ENCODE results near the gene ZNF792.
"Not testable (repeated sequence)": the region's sequence is repeated elsewhere in the genome, so short reads cannot be mapped to it uniquely, and the experiment has no call there.

The ZNF792 gene

DNA sequence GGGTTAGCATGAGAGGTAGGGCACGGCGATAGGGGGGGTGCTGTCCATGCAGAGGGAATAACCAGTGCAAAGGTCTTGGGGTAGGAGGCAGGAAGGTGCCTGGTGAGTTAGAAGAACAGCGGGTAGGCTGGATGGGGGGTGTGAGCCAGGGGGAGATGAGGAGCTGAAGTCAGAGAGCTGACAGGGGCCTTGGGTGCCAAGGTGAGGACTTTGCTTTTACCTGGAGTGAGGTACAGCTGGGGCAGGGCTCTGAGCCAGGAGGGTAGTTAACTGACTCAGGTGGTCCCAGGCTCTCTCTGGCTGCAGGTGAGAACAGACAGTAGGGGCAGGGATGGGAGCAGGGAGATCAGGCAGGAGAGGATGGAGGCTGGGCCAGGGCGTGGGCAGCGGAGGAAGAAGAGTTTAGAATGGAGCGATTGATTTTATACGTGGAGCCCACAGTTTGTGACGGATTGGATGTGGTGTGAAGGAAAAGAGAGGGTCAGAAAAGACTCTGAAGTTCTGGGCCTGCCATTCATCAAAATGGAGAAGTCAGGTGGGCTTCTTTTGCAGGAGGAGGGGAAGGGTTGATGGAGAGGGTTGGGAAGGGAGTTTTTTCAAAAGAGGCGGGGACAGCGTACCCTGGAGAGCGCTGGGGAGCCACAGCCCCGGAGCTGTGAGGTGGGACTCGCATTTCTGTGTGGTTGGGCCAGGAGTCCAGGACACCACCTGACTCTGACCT, 34.9 kb upstream of the ZNF792 start:
- no peak for DNase-seq

GRCh38 chr19:34998224-34998623, 34.2 kb upstream of the ZNF792 start:
- not testable (repeated sequence) for DNase-seq

- no peak for DNase-seq
Observed at GRCh38 chr19:34997071-34997617, 33.1 kb upstream of the ZNF792 start.

GRCh38 chr19:34995551-34995950, 31.5 kb upstream of the ZNF792 start:
- DNase-seq: no peak

DNA sequence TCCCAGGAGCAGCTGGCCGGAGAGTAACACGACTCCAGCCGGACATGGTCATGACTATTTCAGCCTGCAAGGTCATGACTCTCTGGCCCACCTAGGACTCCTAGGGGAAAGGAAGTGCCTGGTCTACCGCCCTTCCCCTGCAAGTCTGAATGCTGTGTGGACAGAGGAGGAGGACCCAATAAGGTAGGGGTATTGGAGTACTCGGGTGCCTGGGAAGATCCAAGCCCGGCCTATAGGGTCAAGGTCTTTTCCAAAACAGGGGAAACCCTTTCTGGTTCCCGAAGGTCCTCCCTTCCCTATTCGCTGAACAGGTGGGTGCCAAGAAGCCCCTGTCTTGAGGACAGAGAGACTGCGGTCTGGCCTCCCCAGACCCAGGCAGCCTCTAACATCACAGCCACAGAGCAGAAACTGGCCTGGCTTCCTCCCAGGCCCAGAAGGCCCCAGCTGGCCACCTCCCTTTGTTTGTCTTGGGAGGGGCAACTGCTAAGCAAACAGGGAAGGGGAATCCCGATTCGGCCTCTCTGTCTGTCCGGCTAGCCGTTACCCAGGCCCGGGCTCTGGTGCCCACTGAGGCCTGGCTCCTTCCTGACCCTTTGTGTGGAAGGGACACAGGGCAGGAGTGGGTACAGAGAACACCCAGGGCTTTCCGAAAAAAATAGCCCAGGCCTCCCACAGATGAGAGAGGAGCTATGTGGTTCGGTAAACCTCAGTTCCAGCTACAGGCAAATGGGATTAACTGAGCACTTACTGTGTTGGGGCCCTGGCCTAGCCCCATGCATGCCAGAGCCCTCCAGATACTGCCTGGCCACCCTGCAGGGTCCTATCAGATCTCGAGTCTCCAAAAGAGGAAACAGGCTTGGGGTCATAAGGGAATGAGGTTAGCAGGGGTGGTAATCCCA, 30.9 kb upstream of the ZNF792 start:
- no peak for DNase-seq

- DNase-seq: no peak
Observed at GRCh38 chr19:34994286-34994642, 30.2 kb upstream of the ZNF792 start.

- DNase-seq: not testable (repeated sequence)
Observed at GRCh38 chr19:34992582-34992981, 28.6 kb upstream of the ZNF792 start.

DNA sequence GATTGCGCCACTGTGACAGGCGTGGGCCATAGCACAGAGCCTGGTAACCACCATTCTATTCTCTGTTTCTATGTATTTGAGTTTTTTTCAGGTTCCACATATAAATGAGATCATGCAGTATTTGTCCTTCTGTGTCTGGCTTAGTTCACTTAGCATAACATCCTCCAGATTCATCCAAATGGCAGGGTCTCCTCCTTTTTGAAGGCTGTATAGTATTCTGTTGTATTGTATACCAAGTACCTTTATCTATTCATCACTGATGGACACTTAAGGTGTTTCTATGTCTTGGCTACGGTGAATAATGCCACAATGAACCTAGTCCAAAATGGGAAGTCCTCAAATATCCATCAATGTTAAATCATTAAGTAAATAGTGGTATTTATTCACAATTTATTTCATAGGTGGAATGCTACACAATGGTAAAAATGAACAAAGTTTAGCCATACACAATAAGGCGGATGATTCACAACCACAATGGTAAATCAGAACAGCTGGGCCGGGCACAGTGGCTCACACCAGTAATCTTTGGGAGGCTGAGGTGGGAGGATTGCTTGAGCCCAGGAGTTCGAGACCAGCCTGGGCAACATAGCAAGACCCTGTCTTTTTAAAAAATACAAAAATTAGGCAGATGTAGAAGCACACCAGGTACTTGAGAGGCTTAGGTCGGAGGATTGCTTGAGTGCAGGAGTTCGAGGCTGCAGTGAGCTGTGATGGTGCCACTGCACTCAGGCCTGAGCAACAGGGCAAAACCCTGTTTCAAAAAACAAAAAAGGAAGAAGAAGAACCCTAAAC, 27.7 kb upstream of the ZNF792 start:
- DNase-seq: no peak

DNA sequence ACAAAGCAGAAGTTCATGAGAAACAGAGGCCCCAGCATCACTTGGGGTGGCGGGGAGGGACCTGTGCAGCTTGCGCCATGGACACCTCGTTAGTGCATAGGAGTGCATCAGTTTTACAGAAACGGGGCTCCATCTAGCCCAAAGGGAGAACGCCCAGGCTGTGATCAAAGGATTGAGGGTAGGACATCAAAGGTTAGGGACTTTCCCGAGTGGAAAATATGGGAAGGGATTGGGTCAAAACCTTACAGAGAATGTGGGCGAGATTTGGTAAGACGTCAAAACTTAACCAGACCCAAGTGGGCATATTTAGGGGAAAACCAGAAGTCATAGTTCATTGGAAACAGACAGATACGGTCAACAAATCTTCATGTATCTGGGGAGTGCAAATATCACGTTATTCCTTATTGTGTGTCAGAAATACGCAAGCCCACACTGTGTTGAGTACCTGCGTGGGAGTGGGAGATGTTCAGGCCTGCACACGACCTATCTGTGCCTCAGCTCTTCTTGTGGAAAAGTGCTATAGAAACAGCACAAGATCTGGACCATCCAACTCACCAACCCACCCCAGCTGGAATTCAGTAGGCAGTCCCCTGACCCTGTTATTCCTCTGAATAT, 26.7 kb upstream of the ZNF792 start:
- DNase-seq: no peak

GRCh38 chr19:34989298-34989697, 25.3 kb upstream of the ZNF792 start:
- DNase-seq: no peak

- DNase-seq: no peak
Observed at GRCh38 chr19:34988119-34988518, 24.1 kb upstream of the ZNF792 start.

DNA sequence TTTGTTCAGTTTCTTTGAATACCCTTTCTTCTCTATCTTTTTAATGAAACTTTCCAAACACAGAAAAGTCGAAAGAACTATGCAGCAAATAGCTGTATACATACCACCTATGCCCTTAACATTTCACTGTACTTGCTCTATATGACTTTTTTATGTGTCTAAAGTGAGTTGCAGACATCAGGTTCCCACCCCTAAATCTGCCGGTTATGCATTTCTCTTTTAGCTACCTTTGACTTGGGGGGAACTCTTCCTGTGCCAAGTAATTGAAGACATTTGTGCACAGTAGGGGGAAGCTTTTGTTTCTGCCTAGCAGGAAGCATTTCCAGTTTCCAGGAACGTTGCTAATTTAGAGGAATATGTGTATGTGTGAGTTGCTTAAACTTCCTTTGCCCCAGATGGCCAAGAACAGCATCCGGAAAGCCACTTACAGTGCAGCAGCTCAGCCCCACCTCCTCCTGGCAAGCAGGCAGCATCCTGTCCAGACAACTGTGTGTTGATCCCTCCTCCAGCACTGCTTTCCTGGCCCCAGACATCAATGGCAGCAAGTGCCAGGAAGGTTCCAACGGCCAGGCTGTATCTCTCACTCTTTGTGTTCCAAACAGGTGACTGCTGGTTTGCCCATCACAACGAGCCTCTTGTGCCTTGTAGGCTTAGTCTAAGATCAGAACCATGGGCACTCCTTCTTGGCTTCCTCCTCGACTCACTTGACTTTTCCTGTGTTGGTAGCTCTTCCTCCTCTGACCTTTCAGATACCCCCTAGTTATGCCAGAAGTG, 21.4 kb upstream of the ZNF792 start:
- DNase-seq: no peak

GRCh38 chr19:34984287-34984686, 20.3 kb upstream of the ZNF792 start:
- DNase-seq: no peak

- DNase-seq: no peak
Observed at GRCh38 chr19:34983786-34984185, 19.8 kb upstream of the ZNF792 start.

GRCh38 chr19:34982275-34982674, 18.2 kb upstream of the ZNF792 start:
- DNase-seq: no peak

DNA sequence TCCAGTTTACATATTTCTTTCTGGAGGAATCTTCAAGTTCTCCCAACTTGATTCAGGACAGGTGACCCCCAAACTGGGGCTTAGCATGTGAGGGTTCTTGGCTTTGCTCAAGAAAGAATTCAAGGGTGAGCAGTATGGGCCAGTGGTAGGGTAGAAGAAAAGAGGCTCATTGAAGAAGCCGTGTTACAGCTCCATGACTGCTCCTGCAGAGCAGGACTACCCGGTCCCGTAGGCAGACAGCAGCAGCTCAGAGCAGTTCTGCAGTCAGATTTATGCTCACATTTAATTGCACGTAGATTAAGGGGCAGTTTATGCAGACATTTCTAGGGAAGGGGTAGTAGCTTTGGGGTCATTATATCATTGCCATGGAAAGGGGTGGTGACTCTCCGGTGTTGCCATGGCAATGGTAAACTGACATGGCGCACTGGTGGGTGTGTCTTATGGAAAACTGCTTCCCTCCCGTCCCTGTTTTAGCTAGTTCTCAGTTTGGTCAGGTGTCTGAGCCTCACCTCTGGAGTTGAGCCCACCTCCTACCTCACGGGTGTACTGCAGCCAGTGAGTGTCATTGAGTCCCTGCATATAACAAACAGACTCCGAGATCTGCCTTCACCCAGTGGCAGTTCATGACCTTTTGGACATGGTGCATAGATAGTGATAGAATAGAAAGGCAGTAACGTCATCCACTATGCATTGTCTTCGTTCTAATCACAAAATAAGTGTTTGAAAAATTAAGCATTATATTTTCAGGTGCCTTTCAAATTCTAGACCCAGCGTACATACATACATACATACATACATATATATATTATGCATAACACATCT, 16.0 kb upstream of the ZNF792 start:
- DNase-seq: no peak

DNA sequence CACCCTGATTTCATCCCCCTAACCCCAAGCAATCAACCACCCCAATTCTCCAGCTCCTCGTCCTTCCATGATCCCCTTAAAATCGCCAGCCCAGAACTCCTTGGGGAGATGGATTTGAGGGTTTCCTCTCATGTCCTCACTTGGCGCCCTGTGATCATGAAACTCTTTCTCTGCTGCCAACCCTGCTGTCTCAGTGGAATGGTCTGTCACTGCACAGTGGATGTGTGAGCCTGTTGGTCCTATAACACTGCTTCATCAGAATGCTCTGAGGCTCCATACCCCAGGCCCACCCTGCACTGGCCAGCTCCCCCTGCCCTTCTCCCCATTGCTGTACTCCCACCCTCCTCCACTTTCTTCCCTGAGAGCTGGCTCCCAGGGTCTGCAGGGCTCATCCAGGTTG, 12.6 kb upstream of the ZNF792 start:
- no peak for DNase-seq

DNA sequence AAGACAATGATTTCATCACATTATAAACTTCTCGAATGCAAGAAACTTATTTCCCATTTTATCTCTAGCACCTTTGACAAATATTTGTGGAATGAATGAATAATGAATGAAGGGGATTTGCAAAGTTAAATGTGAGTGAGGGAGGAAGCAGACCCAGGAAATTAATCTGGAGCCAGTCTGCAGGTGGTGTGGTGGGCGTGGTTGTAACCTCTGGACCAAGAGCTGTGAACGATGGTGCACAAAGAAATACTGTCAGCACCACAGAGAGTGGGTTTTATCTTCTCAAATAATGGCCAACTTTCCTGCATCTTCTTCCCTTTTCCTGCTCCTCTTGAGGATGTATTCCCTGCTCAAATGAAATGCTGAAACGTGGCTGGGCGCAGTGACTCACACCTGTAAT, 11.0 kb upstream of the ZNF792 start:
- DNase-seq: no peak

DNA sequence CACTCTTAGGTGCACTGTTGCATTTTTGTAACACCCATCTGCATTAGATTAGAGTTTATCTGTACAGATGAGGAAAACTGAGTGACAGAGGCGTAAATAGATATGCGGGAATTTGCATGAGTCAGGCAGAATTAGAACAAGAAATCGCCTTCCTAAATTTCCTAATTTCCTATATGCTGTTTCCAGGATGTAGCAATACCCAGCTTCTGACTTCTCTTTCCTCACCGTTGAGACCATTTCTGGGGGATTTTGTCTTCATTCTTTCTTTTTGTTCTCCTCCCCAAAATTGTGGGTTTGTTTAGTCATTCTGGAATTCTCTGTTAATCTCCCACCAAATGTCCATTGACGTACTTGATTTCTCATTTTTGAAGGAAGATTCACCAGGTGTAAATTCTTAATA, 10.6 kb upstream of the ZNF792 start:
- DNase-seq: no peak

DNA sequence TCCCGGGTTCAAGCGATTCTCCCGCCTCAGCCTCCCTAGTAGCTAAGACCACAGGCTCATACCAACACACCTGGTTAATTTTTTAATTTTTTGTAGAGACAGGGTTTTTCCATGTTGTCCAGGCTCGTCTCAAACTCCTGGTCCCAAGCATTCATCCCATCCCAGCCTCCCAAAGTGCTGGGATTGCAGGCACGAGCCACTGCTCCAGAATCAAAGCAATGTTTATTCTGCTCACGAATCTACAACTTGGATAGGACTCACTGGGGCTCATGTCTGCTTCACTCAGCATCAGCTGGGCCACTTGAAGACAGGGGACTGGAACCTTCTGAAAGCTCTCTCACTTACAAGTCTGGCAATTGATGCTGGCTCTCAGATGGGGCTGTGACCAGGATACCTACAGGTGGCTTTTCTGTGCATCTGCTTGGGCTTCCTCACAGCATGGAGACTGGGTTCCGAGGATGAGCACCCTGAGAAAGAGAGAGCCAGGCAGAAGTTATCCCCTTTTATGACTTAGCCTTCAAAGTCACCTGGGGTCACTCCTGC, 8.2 kb upstream of the ZNF792 start:
- DNase-seq: no peak

Data from activated naive CD4-positive, alpha-beta T cell treated with anti-CD3 and anti-CD28 coated beads, Interleukin-2, amount 50 U/mL, for 16 hours (primary cell).